ENCODE results near the gene NWD2. TPM values are rescaled to one million over a fixed set of nuclear protein-coding genes. Genes with fewer than 3 reads are reported as not detected.

Gene NWD2
- total and polyA plus RNA-seq, 7 donors: 0.01 to 0.03 TPM; not detected in 5

DNA sequence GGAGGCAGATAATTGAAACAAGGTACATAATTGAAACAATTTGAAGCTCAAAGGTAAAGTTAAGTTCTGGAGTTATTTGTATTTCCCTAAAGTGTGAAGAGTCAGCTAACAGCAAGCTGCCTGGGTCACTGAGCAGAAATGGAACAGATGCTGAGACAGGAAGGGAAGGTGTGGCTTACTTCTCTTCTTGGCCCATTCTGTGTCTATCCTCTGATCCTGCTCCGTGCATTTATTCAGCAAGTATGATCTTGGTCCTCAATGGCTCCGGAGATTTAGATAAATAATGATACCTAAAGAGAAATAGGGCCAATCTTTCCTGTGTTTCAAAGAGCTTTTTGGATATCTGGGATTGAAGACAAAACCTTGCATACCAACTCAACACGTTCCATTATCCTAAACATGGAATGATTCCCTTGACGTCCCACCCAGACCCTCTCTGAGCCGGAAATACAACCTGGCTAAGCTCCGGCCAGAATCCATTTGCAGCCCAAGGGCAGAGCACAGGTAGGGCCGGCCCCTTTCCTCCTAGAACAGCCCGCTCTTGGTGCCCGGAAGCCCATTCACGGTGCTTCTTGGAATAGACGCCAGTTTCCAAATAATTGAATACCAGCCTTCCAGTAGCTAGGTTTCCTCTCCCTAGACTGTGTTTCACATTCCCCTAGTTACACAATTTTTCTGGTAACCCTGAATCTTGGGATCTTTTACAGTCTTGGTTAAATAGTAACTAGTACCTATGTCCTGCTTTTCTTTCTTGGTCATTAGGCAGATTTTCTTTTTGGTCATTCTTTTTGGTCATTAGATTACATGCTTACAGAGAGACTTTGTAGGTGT lies 211.0 kb downstream of the NWD2 start:
- H3K9me3 ChIP-seq: no peaks in the 10 kb centered on the region
- no peaks in the 10 kb centered on the region for H3K36me3 ChIP-seq (ENCODE audit: insufficient read depth in 1 of 2, low read depth in 1 of 2)
- peaks cover 4 to 51% (median 8%) of the 10 kb centered on the region in 3 donors for H3K27me3 ChIP-seq (ENCODE audit: insufficient read depth in 3 of 3, low read length in 2 of 3)
- 84 to 88% (median 86%) methylated on average over 11 of the region's 11 CpGs for WGBS, 3 donors
- TF ChIP-seq, protein P1, sequence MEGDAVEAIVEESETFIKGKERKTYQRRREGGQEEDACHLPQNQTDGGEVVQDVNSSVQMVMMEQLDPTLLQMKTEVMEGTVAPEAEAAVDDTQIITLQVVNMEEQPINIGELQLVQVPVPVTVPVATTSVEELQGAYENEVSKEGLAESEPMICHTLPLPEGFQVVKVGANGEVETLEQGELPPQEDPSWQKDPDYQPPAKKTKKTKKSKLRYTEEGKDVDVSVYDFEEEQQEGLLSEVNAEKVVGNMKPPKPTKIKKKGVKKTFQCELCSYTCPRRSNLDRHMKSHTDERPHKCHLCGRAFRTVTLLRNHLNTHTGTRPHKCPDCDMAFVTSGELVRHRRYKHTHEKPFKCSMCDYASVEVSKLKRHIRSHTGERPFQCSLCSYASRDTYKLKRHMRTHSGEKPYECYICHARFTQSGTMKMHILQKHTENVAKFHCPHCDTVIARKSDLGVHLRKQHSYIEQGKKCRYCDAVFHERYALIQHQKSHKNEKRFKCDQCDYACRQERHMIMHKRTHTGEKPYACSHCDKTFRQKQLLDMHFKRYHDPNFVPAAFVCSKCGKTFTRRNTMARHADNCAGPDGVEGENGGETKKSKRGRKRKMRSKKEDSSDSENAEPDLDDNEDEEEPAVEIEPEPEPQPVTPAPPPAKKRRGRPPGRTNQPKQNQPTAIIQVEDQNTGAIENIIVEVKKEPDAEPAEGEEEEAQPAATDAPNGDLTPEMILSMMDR (IDR thresholded peaks at IDR 0.05): no peak
- H3K4me3 ChIP-seq: no peak overlapping the region
- peaks cover 5% of the 10 kb centered on the region for H3K4me1 ChIP-seq
- DNase-seq: no peak
- intact Hi-C loops (cut with DNase I): loop anchor here (5.0 to 10.0 kb wide), 2 partner anchors 112 to 339 kb away; no protein-coding TSS in a partner anchor
- no peak for ATAC-seq
- H3K27ac ChIP-seq: no peak overlapping the region

- Histone ChIP-seq H3K9me3 (no peaks in the 10 kb centered on the region), H3K36me3 (ENCODE audit: insufficient read depth in 1 of 2, low read depth in 1 of 2) (no peaks in the 10 kb centered on the region), H3K27ac (no peak overlapping the region), H3K27me3 (ENCODE audit: insufficient read depth in 3 of 3, low read length in 2 of 3) (no peaks in the 10 kb centered on the region), H3K4me3 (no peak overlapping the region), H3K4me1 (no peaks in the 10 kb centered on the region)
- intact Hi-C loops (cut with DNase I): no loop called here
- ATAC-seq: no peak
- TF ChIP-seq, protein P1 (IDR thresholded peaks at IDR 0.05): no peak
- no peak for DNase-seq
- WGBS, 3 donors: 81 to 84% (median 82%) methylated on average over 1 of the region's 1 CpG
These were observed 217.3 kb downstream of the NWD2 start for GRCh38 chr4:37461801-37462200.

DNA sequence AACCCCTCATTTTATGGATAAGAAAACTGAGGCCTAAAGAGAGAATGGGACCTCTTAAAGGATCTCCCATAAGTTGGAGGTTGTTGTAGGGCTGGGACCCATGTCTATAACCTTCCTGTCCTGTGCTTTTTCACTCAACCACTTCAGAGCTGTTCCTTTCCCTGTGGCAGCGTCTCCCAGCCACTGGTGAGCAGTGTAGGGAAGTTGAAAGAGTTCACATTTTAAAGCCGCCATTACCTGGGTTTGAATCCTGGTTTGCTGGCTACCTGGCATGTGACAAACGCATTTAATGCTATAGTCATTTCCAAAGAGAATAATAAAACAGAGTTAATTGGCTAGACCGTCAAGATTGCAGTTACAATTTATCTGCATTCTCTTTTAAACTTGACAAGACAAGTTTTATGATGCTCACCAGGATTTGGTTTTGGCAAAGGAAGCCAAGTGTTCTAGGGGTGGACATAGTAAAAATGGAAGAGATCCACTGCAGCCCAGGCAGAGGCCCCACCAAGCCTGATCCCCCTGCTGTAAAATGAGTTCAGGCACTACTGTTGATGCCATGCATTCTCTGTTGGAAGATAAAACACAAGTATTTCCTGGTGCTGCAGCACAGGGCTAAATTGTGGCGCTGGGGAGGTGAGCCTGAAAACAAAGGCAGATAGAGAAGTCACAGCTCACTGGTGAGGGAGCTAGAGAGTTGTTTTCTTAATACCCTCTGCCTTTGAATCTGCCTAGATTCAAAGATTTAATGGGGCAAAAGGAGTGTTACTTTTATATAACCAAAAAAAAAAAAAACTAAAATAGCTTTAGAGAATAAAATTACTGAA lies 218.7 kb downstream of the NWD2 start:
- Histone ChIP-seq H3K27me3 (ENCODE audit: insufficient read depth in 3 of 3, low read length in 2 of 3) (no peaks in the 10 kb centered on the region), H3K4me3 (no peak overlapping the region), H3K36me3 (ENCODE audit: insufficient read depth in 1 of 2, low read depth in 1 of 2) (no peaks in the 10 kb centered on the region), H3K27ac (no peak overlapping the region), H3K9me3 (no peaks in the 10 kb centered on the region), H3K4me1 (no peaks in the 10 kb centered on the region)
- TF ChIP-seq, protein P1 (IDR thresholded peaks at IDR 0.05): no peak
- DNase-seq (no peak), ATAC-seq (no peak)
- intact Hi-C loops (cut with DNase I): no loop called here
- WGBS, 3 donors: 73 to 88% (median 87%) methylated on average over 5 of the region's 5 CpGs

- WGBS, 3 donors: 77 to 79% (median 78%) methylated on average over 7 of the region's 7 CpGs
- Histone ChIP-seq H3K36me3 (ENCODE audit: insufficient read depth in 1 of 2, low read depth in 1 of 2) (no peaks in the 10 kb centered on the region), H3K27me3 (ENCODE audit: insufficient read depth in 3 of 3, low read length in 2 of 3) (no peaks in the 10 kb centered on the region), H3K27ac (no peak overlapping the region), H3K4me1 (no peaks in the 10 kb centered on the region), H3K4me3 (no peak overlapping the region), H3K9me3 (no peaks in the 10 kb centered on the region)
- TF ChIP-seq, protein P1 (IDR thresholded peaks at IDR 0.05): no peak
- no peak for ATAC-seq
- intact Hi-C loops (cut with DNase I): no loop called here
- no peak for DNase-seq
These were observed 220.0 kb downstream of the NWD2 start for GRCh38 chr4:37464373-37465128.

Data from psoas muscle (tissue), 8 donors.